ENCODE measurements around the gene TMEM260. TPM values are rescaled to one million over a fixed set of nuclear protein-coding genes. Genes with fewer than 3 reads are reported as not detected.
"Not testable (repeated sequence)": the region's sequence is repeated elsewhere in the genome, so short reads cannot be mapped to it uniquely, and the experiment has no call there.

Gene TMEM260
- total RNA-seq, 2 donors from 2014 or later, result 10.5 to 13.6 TPM

DNA sequence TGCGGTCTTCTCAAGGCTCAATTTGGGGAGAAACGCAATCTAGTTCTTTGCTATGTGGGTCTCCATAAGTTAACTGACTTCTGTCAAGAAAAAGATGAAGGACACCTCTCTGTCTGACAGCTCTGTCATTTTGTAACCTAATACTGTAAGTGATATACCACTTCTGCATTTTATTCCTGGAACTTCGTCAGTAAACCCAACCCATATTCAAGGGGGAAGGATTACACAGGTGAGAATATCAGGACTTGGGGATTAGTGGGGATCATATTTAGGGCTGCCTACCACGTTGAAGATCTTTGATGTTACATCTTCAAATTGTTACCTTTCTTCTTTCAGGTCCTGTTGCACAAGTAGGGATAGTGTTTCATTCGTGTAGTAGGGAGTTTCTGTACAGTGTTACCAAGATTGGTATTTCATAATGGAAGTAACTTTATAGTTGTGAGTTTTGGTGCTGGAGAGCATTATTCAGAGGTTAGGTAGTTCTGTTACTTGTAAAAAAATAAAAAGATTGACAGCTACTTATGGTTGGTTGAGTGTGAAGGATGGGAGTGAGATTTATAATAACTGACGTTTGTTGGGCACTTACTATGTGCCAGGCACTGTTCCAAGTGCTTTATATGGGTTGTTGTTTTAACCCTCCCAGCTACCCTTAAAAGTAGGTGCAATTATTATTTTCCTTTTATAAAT lies 1.6 kb downstream of the TMEM260 start:
- H3K4me3 Mint-ChIP-seq, result peak overlapping the region; percentile 86
- H3K27me3 Mint-ChIP-seq, result no peaks in the 10 kb centered on the region
- no peak for ATAC-seq (replicated peaks)

DNA sequence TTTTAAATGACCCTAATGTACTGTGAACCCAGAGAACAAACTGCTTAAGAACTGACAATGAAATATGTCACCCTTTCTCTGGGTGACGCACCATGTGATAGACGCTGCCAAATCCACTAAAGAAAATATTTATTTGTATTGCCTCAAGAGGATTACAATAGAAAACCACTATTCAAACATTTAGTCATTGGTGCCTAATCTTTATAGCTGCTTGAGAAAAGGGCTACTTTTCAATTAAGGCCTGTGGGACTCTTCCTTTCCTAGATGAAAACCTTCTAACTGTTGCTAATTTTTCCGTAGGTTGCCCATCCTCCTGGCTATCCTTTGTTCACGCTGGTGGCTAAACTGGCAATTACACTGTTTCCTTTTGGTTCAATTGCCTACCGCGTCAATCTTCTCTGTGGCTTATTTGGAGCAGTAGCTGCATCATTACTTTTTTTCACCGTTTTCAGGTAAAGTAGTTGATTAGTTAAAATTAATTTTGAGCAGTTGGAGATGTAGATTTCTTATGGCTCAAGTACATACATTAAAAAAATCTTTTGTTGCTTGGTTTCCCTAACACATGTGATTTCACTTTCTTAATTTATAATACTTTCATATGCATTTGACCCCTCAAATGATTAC lies 6.0 kb downstream of the TMEM260 start:
- H3K4me1 Mint-ChIP-seq, result peaks cover 26% of the 10 kb centered on the region
- H3K4me3 Mint-ChIP-seq, result no peak overlapping the region
- ATAC-seq (replicated peaks), result no peak
- no peak overlapping the region for H3K27ac Mint-ChIP-seq
- peaks cover 35% of the 10 kb centered on the region for H3K36me3 Mint-ChIP-seq (ENCODE audit: low read depth)
- no peaks in the 10 kb centered on the region for H3K9me3 Mint-ChIP-seq
- H3K27me3 Mint-ChIP-seq, result no peaks in the 10 kb centered on the region

More for the DNA sequence above, 1.6 kb downstream of the TMEM260 start:
- Mint-ChIP-seq H3K36me3 (ENCODE audit: low read depth) (peaks cover 8% of the 10 kb centered on the region), H3K9me3 (no peaks in the 10 kb centered on the region), H3K4me1 (peaks cover 26% of the 10 kb centered on the region), H3K27ac (peak overlapping the region; percentile 15)

- Mint-ChIP-seq H3K4me1 (peaks cover 12% of the 10 kb centered on the region), H3K27ac (no peak overlapping the region), H3K27me3 (no peaks in the 10 kb centered on the region), H3K4me3 (no peak overlapping the region), H3K36me3 (ENCODE audit: low read depth) (peaks cover 44% of the 10 kb centered on the region), H3K9me3 (no peaks in the 10 kb centered on the region)
- ATAC-seq (replicated peaks), result no peak
Observed at GRCh38 chr14:56587701-56588100, 8.1 kb downstream of the TMEM260 start.

GRCh38 chr14:56590535-56590960 lies 10.9 kb downstream of the TMEM260 start:
- no peak for ATAC-seq (replicated peaks)
- H3K4me3 Mint-ChIP-seq, result no peak overlapping the region
- no peaks in the 10 kb centered on the region for H3K4me1 Mint-ChIP-seq
- H3K36me3 Mint-ChIP-seq (ENCODE audit: low read depth), result peaks cover 68% of the 10 kb centered on the region
- no peaks in the 10 kb centered on the region for H3K27me3 Mint-ChIP-seq
- no peak overlapping the region for H3K27ac Mint-ChIP-seq
- no peaks in the 10 kb centered on the region for H3K9me3 Mint-ChIP-seq

DNA sequence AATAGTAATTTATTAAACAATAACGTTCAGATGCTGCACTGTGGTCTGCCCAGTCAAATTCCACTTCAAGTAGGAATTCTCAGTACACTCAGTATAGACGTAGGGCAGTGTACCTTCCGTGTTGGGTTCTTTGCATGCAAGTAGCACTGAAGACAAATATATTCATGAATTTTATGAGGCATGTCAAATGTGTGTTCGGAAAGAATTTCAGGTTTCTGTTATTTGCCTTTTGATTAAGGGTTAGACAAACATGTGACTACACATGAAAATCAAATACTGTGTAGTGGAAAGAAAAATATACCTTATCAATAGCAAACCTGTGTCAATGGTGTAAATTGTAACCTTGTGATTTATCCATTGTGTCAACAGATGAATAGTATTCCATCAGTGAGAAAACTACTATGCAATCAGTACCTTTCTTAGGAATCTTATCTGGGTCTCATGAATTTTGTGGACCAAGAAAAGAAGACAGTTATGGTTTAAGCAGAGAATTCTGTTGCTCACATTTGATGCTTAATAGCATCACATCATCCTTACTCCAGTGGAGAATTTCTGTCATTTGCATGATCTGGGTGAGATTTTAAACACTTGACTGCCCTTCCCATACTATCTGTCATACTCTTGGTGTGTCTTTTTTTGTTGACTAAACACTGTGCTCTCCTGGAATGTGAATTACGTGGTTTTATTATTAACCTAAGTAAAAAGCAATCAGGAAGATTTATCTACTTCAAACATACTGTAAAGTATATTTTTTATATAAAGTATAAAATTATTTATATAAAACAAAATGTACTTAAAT lies 13.3 kb downstream of the TMEM260 start:
- no peak overlapping the region for H3K4me3 Mint-ChIP-seq
- no peak for ATAC-seq (replicated peaks)
- no peaks in the 10 kb centered on the region for H3K27me3 Mint-ChIP-seq
- no peaks in the 10 kb centered on the region for H3K9me3 Mint-ChIP-seq
- peaks cover 64% of the 10 kb centered on the region for H3K36me3 Mint-ChIP-seq (ENCODE audit: low read depth)
- H3K4me1 Mint-ChIP-seq, result no peaks in the 10 kb centered on the region
- no peak overlapping the region for H3K27ac Mint-ChIP-seq

DNA sequence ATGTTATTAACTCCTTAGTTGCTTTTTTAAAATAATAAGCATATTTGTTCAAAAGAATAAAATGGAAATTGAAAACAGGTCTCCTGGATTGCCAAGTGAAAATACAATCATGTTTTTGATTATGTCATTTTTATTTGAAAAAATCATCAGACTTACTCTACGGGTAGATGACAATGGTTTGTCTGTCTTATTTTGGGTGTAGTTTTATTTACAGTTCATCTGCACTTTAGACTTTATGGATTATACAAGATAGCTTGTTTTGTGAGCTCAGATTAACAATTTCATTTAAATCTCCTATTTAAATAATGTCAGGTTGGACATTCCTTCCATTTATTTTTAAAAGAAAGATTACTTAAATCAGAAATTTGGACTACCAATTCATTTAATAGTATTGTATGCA lies 14.8 kb downstream of the TMEM260 start:
- Mint-ChIP-seq H3K4me3 (no peak overlapping the region), H3K9me3 (no peaks in the 10 kb centered on the region), H3K4me1 (no peaks in the 10 kb centered on the region), H3K36me3 (ENCODE audit: low read depth) (peaks cover 60% of the 10 kb centered on the region), H3K27me3 (no peaks in the 10 kb centered on the region), H3K27ac (no peak overlapping the region)
- no peak for ATAC-seq (replicated peaks)

DNA sequence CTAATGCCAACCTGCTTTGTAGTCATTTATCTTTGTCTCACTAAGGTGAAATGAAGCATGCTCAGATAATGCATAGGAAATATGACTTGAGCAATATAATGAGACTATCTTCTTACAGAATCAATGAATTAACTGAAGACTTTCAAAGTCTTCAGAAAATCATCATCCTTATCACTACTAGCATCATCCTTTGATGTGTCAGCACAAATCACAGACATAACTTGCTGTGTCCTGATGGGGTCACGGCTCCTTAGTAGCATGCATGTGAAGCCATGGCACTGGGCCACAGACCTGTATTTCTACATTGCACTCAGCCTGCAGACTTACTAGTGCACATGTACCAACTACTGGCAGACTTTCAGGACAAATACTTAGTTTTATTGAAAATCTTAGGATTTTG lies 18.9 kb downstream of the TMEM260 start:
- no peak overlapping the region for H3K27ac Mint-ChIP-seq

DNA sequence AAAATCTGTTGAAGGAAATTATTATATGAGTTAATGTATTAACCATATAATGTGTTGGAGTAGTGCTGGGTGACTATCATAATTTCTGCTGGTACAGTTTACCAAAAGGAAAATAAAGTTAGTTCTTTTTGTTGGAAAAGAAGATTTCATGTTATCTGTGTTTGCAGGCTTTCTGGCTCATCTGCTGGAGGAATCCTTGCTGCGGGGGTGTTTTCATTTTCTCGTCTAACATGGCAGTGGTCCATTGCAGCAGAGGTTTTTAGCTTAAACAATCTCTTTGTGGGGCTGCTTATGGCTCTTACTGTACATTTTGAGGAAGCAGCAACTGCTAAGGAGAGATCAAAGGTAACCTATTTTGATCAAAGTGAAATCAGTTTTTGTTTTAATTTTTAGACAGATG lies 24.1 kb downstream of the TMEM260 start:
- Mint-ChIP-seq H3K36me3 (ENCODE audit: low read depth) (peaks cover 45% of the 10 kb centered on the region), H3K27ac (no peak overlapping the region), H3K9me3 (no peaks in the 10 kb centered on the region), H3K4me1 (peaks cover 7% of the 10 kb centered on the region), H3K4me3 (no peak overlapping the region), H3K27me3 (no peaks in the 10 kb centered on the region)
- ATAC-seq (replicated peaks), result no peak

More for the DNA sequence above, 18.9 kb downstream of the TMEM260 start:
- Mint-ChIP-seq H3K4me3 (no peak overlapping the region), H3K9me3 (no peaks in the 10 kb centered on the region), H3K36me3 (ENCODE audit: low read depth) (peaks cover 41% of the 10 kb centered on the region), H3K27me3 (no peaks in the 10 kb centered on the region), H3K4me1 (no peaks in the 10 kb centered on the region)
- ATAC-seq (replicated peaks), result no peak

GRCh38 chr14:56608689-56609088 lies 29.1 kb downstream of the TMEM260 start:
- no peaks in the 10 kb centered on the region for H3K27me3 Mint-ChIP-seq
- peaks cover 68% of the 10 kb centered on the region for H3K36me3 Mint-ChIP-seq (ENCODE audit: low read depth)
- ATAC-seq (replicated peaks), result no peak
- H3K27ac Mint-ChIP-seq, result no peak overlapping the region
- H3K9me3 Mint-ChIP-seq, result no peaks in the 10 kb centered on the region
- peaks cover 7% of the 10 kb centered on the region for H3K4me1 Mint-ChIP-seq
- H3K4me3 Mint-ChIP-seq, result no peak overlapping the region

DNA sequence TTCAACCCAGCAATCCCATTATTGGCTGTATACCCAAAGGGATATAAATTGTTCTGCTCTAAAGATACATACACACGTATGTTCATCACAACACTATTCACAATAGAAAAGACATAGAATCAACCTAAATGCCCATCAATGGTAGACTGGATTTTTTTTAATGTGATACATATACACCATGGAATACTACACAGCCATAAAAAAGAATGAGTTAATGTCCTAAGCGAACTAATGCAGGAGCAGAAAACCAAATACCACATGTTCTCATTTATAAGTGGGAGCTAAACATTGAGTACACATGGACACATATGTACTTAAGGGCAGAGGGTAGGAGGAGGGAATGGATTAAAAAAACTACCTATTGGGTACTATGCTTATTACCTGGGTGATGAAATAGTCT lies 32.1 kb downstream of the TMEM260 start:
- ATAC-seq (replicated peaks); H3K27ac Mint-ChIP-seq; H3K27me3 Mint-ChIP-seq; H3K4me1 Mint-ChIP-seq; H3K4me3 Mint-ChIP-seq; H3K9me3 Mint-ChIP-seq: not testable (repeated sequence)
- peaks cover 75% of the 10 kb centered on the region for H3K36me3 Mint-ChIP-seq (ENCODE audit: low read depth)

- Mint-ChIP-seq H3K36me3 (ENCODE audit: low read depth) (peaks cover 85% of the 10 kb centered on the region), H3K27me3 (no peaks in the 10 kb centered on the region), H3K9me3 (no peaks in the 10 kb centered on the region), H3K27ac (no peak overlapping the region), H3K4me1 (no peaks in the 10 kb centered on the region), H3K4me3 (no peak overlapping the region)
- no peak for ATAC-seq (replicated peaks)
Observed at GRCh38 chr14:56617084-56617483, 37.5 kb downstream of the TMEM260 start.

- ATAC-seq (replicated peaks), result no peak
- Mint-ChIP-seq H3K27ac (no peak overlapping the region), H3K36me3 (ENCODE audit: low read depth) (peaks cover 96% of the 10 kb centered on the region), H3K4me1 (no peaks in the 10 kb centered on the region), H3K4me3 (no peak overlapping the region), H3K27me3 (no peaks in the 10 kb centered on the region), H3K9me3 (peaks cover 7% of the 10 kb centered on the region)
Observed at GRCh38 chr14:56630707-56631106, 51.1 kb downstream of the TMEM260 start.

DNA sequence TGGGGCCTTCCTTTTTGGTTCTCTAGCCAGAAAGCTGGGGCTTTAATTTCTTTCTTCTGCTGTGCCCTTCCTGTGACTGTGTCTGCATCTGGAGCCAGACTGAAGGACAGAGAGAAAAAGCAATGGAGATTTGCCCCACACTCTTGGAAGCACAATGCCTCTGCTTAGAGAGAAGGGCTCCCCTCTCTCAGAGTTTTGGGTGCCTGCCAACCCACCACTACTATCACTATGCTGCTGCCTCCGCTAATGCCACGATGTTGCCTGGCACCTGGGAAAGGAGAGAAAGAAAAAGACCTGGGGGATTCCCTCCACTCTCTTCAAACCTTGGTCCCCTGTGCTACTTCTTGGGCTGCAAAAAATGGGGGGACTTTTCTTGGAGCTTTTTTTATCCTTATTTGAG lies 52.6 kb downstream of the TMEM260 start:
- Mint-ChIP-seq H3K27ac (no peak overlapping the region), H3K36me3 (ENCODE audit: low read depth) (peaks cover 97% of the 10 kb centered on the region), H3K27me3 (no peaks in the 10 kb centered on the region), H3K9me3 (peaks cover 7% of the 10 kb centered on the region), H3K4me3 (no peak overlapping the region), H3K4me1 (no peaks in the 10 kb centered on the region)
- no peak for ATAC-seq (replicated peaks)

DNA sequence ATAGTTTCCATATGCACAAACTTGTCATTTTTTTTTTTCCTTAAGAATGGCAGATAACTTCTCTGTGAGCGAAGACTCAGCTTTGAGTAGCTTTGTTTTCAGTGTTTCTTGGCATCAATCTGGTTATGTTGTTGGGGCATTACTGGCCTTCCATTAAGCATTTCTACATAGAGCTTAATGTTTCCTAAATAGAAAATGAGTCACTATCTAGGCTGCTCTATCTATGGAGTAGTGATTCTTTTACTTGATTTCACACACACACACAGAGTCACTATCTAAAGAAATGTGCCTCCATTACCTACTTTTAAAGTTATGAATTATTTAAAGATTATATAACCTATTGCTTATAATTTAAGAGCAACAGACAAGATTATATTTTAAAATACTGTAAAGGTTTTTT lies 53.9 kb downstream of the TMEM260 start:
- Mint-ChIP-seq H3K36me3 (ENCODE audit: low read depth) (peaks cover 100% of the 10 kb centered on the region), H3K4me1 (no peaks in the 10 kb centered on the region)

GRCh38 chr14:56635041-56635440 lies 55.4 kb downstream of the TMEM260 start:
- no peak for ATAC-seq (replicated peaks)
- Mint-ChIP-seq H3K4me1 (no peaks in the 10 kb centered on the region), H3K36me3 (ENCODE audit: low read depth) (peaks cover 96% of the 10 kb centered on the region), H3K9me3 (peaks cover 6% of the 10 kb centered on the region), H3K27me3 (no peaks in the 10 kb centered on the region), H3K4me3 (no peak overlapping the region), H3K27ac (no peak overlapping the region)

More for the DNA sequence above, 53.9 kb downstream of the TMEM260 start:
- no peak overlapping the region for H3K27ac Mint-ChIP-seq
- peaks cover 7% of the 10 kb centered on the region for H3K9me3 Mint-ChIP-seq
- no peak overlapping the region for H3K4me3 Mint-ChIP-seq
- no peaks in the 10 kb centered on the region for H3K27me3 Mint-ChIP-seq
- ATAC-seq (replicated peaks), result no peak

All from activated T-helper 17 cell treated with anti-CD3 and anti-CD28 coated beads, Interleukin-2, amount 50 U/mL, for 72 hours (primary cell).